HCEC 1CT (cell line): ENCODE results near the gene LRPPRC.

Experiments used
- DNase-seq: peaks from one replicate; pipeline ENCODE4 v3.0.0-alpha.2; 2017

LRPPRC gene

GRCh38 chr2:43853141-43854081 lies 142.4 kb downstream of the LRPPRC start:
- no peak for DNase-seq

- DNase-seq: no peak
Observed at GRCh38 chr2:43852196-43852730, 143.5 kb downstream of the LRPPRC start.

- no peak for DNase-seq
Observed at GRCh38 chr2:43851011-43851980, 144.5 kb downstream of the LRPPRC start.

- DNase-seq: no peak
Observed at GRCh38 chr2:43848214-43848613, 147.6 kb downstream of the LRPPRC start.

GRCh38 chr2:43846140-43846793 lies 149.5 kb downstream of the LRPPRC start:
- no peak for DNase-seq

GRCh38 chr2:43845181-43845580 lies 150.6 kb downstream of the LRPPRC start:
- no peak for DNase-seq

- no peak for DNase-seq
Observed at GRCh38 chr2:43842866-43843226, 152.9 kb downstream of the LRPPRC start.

- no peak for DNase-seq
Observed at GRCh38 chr2:43841949-43842865, 153.6 kb downstream of the LRPPRC start.

- DNase-seq: no peak
Observed at GRCh38 chr2:43840965-43841364, 154.8 kb downstream of the LRPPRC start.

GRCh38 chr2:43839776-43840564 lies 155.8 kb downstream of the LRPPRC start:
- no peak for DNase-seq

- DNase-seq: no peak
Observed at GRCh38 chr2:43838560-43839267, 157.1 kb downstream of the LRPPRC start, which contains the start of the genes ABCG5 and ABCG8. Gene ABCG5, minus strand, starts transcription at chr2:43838839. Its CDS starts 160 bp downstream, at chr2:43838679. Gene ABCG8, plus strand, starts transcription at chr2:43838971. Its CDS starts 83 bp downstream, at chr2:43839054.

GRCh38 chr2:43837831-43838559 lies 157.8 kb downstream of the LRPPRC start:
- no peak for DNase-seq

- DNase-seq: no peak
Observed at GRCh38 chr2:43837033-43837432, 158.8 kb downstream of the LRPPRC start.
